Type B pancreatic cell (in vitro differentiated cells): ENCODE results near the gene GLYAT. TPM values are rescaled to one million over a fixed set of nuclear protein-coding genes. Genes with fewer than 3 reads are reported as not detected.

Experiments
- DNase-seq: peaks from one replicate; pipeline ENCODE4 v3.0.0; 2021; ENCODE audit warnings: mixed read lengths; ENCODE audit not compliant: unreplicated experiment; ENCODE audit errors: extremely low spot score
- H3K27ac Mint-ChIP-seq: 2 replicates; pipeline ENCODE4 v1.8.0; 2021; ENCODE audit warnings: mild to moderate bottlenecking, mixed read lengths
- H3K27me3 Mint-ChIP-seq: 2 replicates; pipeline ENCODE4 v1.8.0; 2021; ENCODE audit warnings: mixed read lengths
- H3K36me3 Mint-ChIP-seq: 2 replicates; pipeline ENCODE4 v1.8.0; 2021; ENCODE audit warnings: mixed read lengths
- H3K4me1 Mint-ChIP-seq: one replicate; pipeline ENCODE4 v1.8.0; 2021; ENCODE audit warnings: mixed read lengths; ENCODE audit not compliant: unreplicated experiment
- H3K4me3 Mint-ChIP-seq: 2 replicates; pipeline ENCODE4 v1.8.0; 2021; ENCODE audit warnings: mild to moderate bottlenecking, mixed read lengths
- H3K9me3 Mint-ChIP-seq: 2 replicates; pipeline ENCODE4 v1.8.0; 2021; ENCODE audit warnings: mixed read lengths
- total RNA-seq: library from RNA; stranded (reverse); gene quantifications from 2 replicates; pipeline ENCODE4 v1.2.1, GENCODE V29; 2021; ENCODE audit warnings: low replicate concordance
- TF ChIP-seq, protein P1 (sequence below): fragments of 200-600 bp; sonication (generic); conservative IDR thresholded peaks from 2 replicates; pipeline ENCODE4 v1.5.0; 2021; ENCODE audit warnings: antibody characterized with exemption, mild to moderate bottlenecking

GLYAT gene
- total RNA-seq, 1 donor from 2014 or later = 1.6 TPM

- no peaks in the 10 kb centered on the region for H3K27me3 Mint-ChIP-seq
- TF ChIP-seq, protein P1, sequence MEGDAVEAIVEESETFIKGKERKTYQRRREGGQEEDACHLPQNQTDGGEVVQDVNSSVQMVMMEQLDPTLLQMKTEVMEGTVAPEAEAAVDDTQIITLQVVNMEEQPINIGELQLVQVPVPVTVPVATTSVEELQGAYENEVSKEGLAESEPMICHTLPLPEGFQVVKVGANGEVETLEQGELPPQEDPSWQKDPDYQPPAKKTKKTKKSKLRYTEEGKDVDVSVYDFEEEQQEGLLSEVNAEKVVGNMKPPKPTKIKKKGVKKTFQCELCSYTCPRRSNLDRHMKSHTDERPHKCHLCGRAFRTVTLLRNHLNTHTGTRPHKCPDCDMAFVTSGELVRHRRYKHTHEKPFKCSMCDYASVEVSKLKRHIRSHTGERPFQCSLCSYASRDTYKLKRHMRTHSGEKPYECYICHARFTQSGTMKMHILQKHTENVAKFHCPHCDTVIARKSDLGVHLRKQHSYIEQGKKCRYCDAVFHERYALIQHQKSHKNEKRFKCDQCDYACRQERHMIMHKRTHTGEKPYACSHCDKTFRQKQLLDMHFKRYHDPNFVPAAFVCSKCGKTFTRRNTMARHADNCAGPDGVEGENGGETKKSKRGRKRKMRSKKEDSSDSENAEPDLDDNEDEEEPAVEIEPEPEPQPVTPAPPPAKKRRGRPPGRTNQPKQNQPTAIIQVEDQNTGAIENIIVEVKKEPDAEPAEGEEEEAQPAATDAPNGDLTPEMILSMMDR = no peak
- no peak for DNase-seq
Measured at GRCh38 chr11:58774164-58774593, 42.4 kb upstream of the GLYAT start.

GRCh38 chr11:58773337-58773736 is 41.6 kb upstream of the GLYAT start:
- Mint-ChIP-seq H3K4me1 (no peaks in the 10 kb centered on the region), H3K36me3 (no peaks in the 10 kb centered on the region), H3K27me3 (no peaks in the 10 kb centered on the region), H3K9me3 (no peaks in the 10 kb centered on the region), H3K4me3 (no peak overlapping the region), H3K27ac (no peak overlapping the region)
- DNase-seq = no peak
- TF ChIP-seq, protein P1 = no peak

More at GRCh38 chr11:58774164-58774593, 42.4 kb upstream of the GLYAT start:
- H3K9me3 Mint-ChIP-seq = no peaks in the 10 kb centered on the region
- no peak overlapping the region for H3K4me3 Mint-ChIP-seq
- H3K36me3 Mint-ChIP-seq = no peaks in the 10 kb centered on the region
- no peaks in the 10 kb centered on the region for H3K4me1 Mint-ChIP-seq
- no peak overlapping the region for H3K27ac Mint-ChIP-seq

GRCh38 chr11:58772329-58773285 is 40.9 kb upstream of the GLYAT start:
- Mint-ChIP-seq H3K27me3 (no peaks in the 10 kb centered on the region), H3K27ac (no peak overlapping the region), H3K9me3 (no peaks in the 10 kb centered on the region), H3K36me3 (no peaks in the 10 kb centered on the region), H3K4me1 (no peaks in the 10 kb centered on the region), H3K4me3 (no peak overlapping the region)
- no peak for DNase-seq
- TF ChIP-seq, protein P1 = no peak

DNA sequence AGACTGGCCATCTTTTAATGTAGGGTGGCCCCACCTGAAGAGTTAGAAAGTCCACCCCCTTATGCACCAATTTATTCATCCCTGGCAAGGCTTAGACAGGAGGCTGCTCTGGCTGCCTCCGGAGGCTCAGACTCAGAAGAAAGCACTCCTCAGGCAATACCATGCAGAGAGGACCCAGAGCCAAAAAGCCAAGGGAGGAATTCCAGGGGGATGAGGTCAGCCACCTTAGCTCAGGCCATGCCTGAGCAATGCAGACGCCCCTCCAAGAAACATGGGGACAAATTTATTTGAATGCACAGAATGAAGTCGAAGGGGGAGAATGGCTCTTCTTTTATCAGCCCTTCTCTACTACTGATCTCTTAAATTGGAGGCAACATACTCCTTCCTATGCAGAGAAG is 39.7 kb upstream of the GLYAT start:
- no peaks in the 10 kb centered on the region for H3K27me3 Mint-ChIP-seq
- H3K4me3 Mint-ChIP-seq = no peak overlapping the region
- no peaks in the 10 kb centered on the region for H3K36me3 Mint-ChIP-seq
- H3K9me3 Mint-ChIP-seq = no peaks in the 10 kb centered on the region
- no peak overlapping the region for H3K27ac Mint-ChIP-seq
- TF ChIP-seq, protein P1 = no peak
- no peaks in the 10 kb centered on the region for H3K4me1 Mint-ChIP-seq
- DNase-seq = no peak

DNA sequence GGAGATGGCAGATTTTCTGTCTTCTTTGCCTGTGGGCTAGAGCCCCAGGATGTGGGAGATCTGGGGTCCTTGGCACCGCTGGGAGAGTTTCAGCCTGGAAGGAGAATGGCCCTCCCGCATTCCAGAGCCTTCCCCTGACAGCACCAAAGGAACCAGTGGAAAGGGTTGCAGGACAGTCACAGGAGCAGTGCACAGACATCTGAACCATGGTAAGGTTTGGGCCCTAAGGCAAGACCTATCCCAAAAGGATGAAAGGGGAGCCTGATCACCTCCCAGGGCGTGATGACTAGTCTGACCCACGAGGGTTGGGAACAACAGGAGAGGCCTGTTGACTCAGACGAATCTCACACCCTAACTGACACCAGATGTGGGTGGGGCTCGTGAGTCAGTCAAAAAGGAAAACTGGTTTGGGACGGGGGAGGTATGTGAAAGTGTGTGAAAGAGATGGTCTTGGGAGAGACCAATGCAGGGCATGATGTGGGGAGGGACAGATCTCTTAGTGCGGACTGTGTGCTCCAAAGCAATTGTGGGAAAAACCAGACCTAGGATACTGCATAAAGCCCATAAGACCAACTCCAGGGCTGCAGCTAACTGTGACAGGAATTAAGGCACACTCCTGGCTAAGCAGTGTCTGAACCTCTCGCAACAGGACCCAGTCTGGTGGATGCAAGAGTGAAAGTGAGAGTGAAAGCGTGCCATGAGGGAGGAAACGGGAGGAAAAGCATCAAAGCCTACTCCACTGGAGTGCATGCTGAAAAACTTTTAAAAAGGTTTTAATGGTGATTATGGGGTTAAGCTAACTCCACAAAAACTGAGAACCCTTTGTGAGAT is 39.1 kb upstream of the GLYAT start:
- H3K9me3 Mint-ChIP-seq = no peaks in the 10 kb centered on the region

More for the DNA sequence above, 39.1 kb upstream of the GLYAT start:
- TF ChIP-seq, protein P1 = no peak
- no peaks in the 10 kb centered on the region for H3K4me1 Mint-ChIP-seq
- no peaks in the 10 kb centered on the region for H3K27me3 Mint-ChIP-seq
- no peak for DNase-seq
- no peaks in the 10 kb centered on the region for H3K36me3 Mint-ChIP-seq
- no peak overlapping the region for H3K27ac Mint-ChIP-seq
- no peak overlapping the region for H3K4me3 Mint-ChIP-seq
